Tibial nerve (tissue), 4 donors: ENCODE data around the gene STMN3. TPM values are rescaled to one million over a fixed set of nuclear protein-coding genes. Genes with fewer than 3 reads are reported as not detected.

Source experiments
- DNase-seq, 2 donors: peaks; one replicate each; pipeline ENCODE4 v3.0.0-alpha.2; 2019; ENCODE audit warnings: low spot score in 2 of 2
- H3K27ac ChIP-seq, 4 donors: fragments of 200-600 bp; sonication (generic) in 3 of 4; one replicate each; pipeline ENCODE4 v1.5.1; 2017 to 2019; ENCODE audit warnings: mild to moderate bottlenecking in 1 of 4
- H3K27me3 ChIP-seq, 2 donors: fragments of 200-600 bp; sonication (generic) in 1 of 2; one replicate each; pipeline versions ENCODE4 v1.5.1 to v1.6.0; 2017 to 2019
- H3K36me3 ChIP-seq, 3 donors: fragments of 200-600 bp; sonication (generic); one replicate each; pipeline ENCODE4 v1.5.1; 2018 to 2019
- H3K4me1 ChIP-seq, 4 donors: fragments of 200-600 bp; sonication (generic) in 3 of 4; one replicate each; pipeline ENCODE4 v1.5.1; 2017 to 2019
- H3K4me3 ChIP-seq, 4 donors: fragments of 200-600 bp; sonication (generic) in 3 of 4; one replicate each; pipeline ENCODE4 v1.5.1; 2017 to 2019; ENCODE audit warnings: mild to moderate bottlenecking in 1 of 4, moderate library complexity in 1 of 4
- H3K9me3 ChIP-seq, 4 donors: fragments of 200-600 bp; sonication (generic) in 3 of 4; one replicate each; pipeline ENCODE4 v1.5.1; 2017 to 2019
- EP300 ChIP-seq, 2 donors: sonication (generic); formaldehyde crosslinking; IDR thresholded peaks; one replicate each; pipeline ENCODE4 v1.6.1; 2017; ENCODE audit warnings: antibody characterized with exemption in 2 of 2, mild to moderate bottlenecking in 1 of 2
- POLR2A ChIP-seq, 2 donors: fragments of 450-650 bp; IDR thresholded peaks; one replicate each; pipeline ENCODE4 v1.6.1; 2017; ENCODE audit warnings: antibody characterized with exemption in 2 of 2, mild to moderate bottlenecking in 2 of 2, moderate library complexity in 2 of 2
- WGBS, 2 donors: methylation state at CpG; one replicate each; pipeline ENCODE4 v1.1.5; 2018; 5-methylcytosine and 5-hydroxymethylcytosine counted together
- total RNA-seq, 4 donors: library from RNA; depleted of rRNA; stranded (reverse); fragments of >200 nt; gene quantifications; one replicate each; pipeline ENCODE4 v1.1.0, GENCODE V29; 2016
- TF ChIP-seq, protein P1 (sequence below), 5 experiments: fragments of 200-600 bp in 3 of 5; fragments of 450-650 bp in 2 of 5; sonication (generic) in 3 of 5; IDR thresholded peaks; one replicate each; pipeline ENCODE4 v1.5.1; 2016 to 2019; ENCODE audit warnings: antibody characterized with exemption in 5 of 5, mild to moderate bottlenecking in 3 of 5, moderate library complexity in 2 of 5

The STMN3 gene
- total RNA-seq, 4 donors from 2014 or later: 12.3 to 26.4 (median 15.5) TPM

DNA sequence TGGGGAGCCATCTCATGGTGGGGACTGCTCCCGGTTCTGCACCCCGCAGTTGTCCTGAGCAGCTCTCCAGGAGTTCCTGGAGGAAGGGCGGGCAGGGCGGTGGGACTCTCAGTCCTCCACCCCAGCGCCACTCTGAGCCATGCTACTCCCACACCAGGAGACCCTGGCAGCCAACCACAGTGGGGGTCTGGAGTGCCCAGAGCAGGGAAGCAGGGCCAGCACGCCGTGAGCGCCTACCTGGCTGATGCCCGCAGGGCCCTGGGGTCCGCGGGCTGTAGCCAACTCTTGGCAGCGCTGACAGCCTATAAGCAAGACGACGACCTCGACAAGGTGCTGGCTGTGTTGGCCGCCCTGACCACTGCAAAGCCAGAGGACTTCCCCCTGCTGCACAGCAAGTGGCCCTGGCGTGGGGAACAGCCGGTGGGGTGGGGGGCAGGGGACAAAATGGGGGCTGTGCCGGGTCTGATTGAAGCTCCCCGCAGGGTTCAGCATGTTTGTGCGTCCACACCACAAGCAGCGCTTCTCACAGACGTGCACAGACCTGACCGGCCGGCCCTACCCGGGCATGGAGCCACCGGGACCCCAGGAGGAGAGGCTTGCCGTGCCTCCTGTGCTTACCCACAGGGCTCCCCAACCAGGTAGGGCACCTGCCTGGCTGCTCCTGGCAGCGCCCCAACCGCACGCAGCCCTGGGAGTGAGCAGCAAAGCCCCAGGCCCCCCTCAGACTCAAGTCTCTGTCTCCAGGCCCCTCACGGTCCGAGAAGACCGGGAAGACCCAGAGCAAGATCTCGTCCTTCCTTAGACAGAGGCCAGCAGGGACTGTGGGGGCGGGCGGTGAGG, 41.6 kb upstream of the STMN3 start:
- DNase-seq: no peak
- WGBS, 2 donors: 84% methylated on average over 18 to 25 of the region's 37 CpGs
- no peaks in the 10 kb centered on the region for H3K9me3 ChIP-seq
- TF ChIP-seq, protein P1, sequence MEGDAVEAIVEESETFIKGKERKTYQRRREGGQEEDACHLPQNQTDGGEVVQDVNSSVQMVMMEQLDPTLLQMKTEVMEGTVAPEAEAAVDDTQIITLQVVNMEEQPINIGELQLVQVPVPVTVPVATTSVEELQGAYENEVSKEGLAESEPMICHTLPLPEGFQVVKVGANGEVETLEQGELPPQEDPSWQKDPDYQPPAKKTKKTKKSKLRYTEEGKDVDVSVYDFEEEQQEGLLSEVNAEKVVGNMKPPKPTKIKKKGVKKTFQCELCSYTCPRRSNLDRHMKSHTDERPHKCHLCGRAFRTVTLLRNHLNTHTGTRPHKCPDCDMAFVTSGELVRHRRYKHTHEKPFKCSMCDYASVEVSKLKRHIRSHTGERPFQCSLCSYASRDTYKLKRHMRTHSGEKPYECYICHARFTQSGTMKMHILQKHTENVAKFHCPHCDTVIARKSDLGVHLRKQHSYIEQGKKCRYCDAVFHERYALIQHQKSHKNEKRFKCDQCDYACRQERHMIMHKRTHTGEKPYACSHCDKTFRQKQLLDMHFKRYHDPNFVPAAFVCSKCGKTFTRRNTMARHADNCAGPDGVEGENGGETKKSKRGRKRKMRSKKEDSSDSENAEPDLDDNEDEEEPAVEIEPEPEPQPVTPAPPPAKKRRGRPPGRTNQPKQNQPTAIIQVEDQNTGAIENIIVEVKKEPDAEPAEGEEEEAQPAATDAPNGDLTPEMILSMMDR (IDR thresholded peaks at IDR 0.05): no peak
- no peak for TF ChIP-seq EP300 (IDR thresholded peaks at IDR 0.05)
- TF ChIP-seq POLR2A (IDR thresholded peaks at IDR 0.05): no peak
- peaks cover 0 to 71% (median 27%) of the 10 kb centered on the region in 4 donors for H3K4me1 ChIP-seq
- H3K27ac ChIP-seq: no peak overlapping the region
- no peaks in the 10 kb centered on the region for H3K27me3 ChIP-seq
- no peak overlapping the region for H3K4me3 ChIP-seq
- H3K36me3 ChIP-seq: peaks cover 0 to 76% (median 2%) of the 10 kb centered on the region in 3 donors

DNA sequence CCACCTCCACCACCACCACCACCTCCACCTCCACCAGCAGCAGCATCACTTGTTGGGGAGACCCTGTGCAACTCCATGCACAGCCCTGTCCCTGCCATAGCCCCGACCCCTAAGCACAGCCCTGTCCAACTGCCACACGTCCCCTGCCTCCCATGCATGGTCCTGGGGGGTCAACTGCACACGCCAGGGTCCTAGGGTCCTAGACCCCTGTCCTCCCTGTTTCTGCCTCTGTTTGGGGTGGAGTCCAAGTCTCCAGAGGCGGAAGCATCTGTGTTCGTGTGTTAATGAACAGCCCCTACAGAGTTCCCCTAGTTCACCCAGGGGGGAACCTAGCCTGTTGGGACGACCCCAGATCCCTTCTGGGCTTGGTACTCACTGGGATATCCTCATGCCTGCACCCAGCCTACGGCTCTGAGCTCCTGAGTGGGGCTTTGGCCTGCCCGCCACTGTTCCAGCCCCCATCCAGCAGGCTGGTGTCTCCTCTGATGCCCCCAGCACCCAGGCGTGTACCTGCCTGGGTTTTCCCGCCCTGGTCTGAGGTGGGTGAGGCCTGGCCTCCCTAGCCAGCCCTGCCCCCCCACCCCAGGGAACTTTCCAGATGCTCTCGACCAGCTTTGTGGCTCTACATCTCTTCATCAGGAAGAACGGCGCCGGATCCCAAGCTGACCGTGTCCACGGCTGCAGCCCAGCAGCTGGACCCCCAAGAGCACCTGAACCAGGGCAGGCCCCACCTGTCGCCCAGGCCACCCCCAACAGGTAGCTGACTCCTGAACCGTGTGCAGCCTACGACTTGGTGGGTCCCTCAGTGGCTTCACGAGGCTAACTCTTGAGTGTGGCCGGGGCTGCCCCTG, 40.7 kb upstream of the STMN3 start:
- Histone ChIP-seq H3K27ac (no peak overlapping the region), H3K4me1 (peaks cover 0 to 67% (median 21%) of the 10 kb centered on the region in 4 donors), H3K4me3 (no peak overlapping the region), H3K27me3 (no peaks in the 10 kb centered on the region), H3K9me3 (no peaks in the 10 kb centered on the region), H3K36me3 (peaks cover 0 to 79% (median 2%) of the 10 kb centered on the region in 3 donors)
- no peak for TF ChIP-seq EP300 (IDR thresholded peaks at IDR 0.05)
- TF ChIP-seq, protein P1 (IDR thresholded peaks at IDR 0.05): no peak
- TF ChIP-seq POLR2A (IDR thresholded peaks at IDR 0.05): no peak
- 89 to 97% methylated on average over 11 to 15 of the region's 21 CpGs for WGBS, 2 donors
- no peak for DNase-seq

DNA sequence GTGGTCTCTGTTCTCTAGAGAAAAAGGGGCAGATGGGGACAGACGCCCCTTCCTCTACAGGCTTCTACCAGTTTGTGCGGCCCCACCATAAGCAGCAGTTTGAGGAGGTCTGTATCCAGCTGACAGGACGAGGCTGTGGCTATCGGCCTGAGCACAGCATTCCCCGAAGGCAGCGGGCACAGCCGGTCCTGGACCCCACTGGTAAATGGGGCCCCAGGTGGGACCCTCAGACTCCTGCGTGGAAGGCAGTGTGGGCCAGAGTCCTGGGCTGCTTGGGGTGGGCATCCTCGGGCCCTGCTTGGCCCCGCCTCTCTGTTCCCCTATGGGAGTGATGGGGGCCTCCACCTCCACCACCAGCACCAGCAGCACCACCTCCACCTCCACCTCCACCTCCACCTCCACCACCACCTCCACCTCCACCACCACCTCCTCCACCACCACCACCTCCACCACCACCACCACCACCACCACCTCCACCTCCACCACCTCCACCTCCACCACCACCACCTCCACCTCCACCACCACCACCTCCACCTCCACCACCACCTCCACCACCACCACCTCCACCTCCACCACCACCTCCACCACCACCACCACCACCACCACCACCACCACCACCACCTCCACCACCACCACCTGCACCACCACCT, 40.0 kb upstream of the STMN3 start:
- Histone ChIP-seq H3K4me1 (peaks cover 0 to 67% (median 21%) of the 10 kb centered on the region in 4 donors), H3K36me3 (peaks cover 0 to 78% (median 2%) of the 10 kb centered on the region in 3 donors), H3K9me3 (no peaks in the 10 kb centered on the region), H3K27ac (peak overlapping the region in 1 of 4 donors; percentile 66), H3K27me3 (no peaks in the 10 kb centered on the region), H3K4me3 (no peak overlapping the region)
- WGBS, 2 donors: 72 to 83% methylated on average over 6 to 10 of the region's 10 CpGs
- DNase-seq: no peak
- TF ChIP-seq EP300 (IDR thresholded peaks at IDR 0.05): no peak
- no peak for TF ChIP-seq POLR2A (IDR thresholded peaks at IDR 0.05)
- TF ChIP-seq, protein P1 (IDR thresholded peaks at IDR 0.05): no peak

DNA sequence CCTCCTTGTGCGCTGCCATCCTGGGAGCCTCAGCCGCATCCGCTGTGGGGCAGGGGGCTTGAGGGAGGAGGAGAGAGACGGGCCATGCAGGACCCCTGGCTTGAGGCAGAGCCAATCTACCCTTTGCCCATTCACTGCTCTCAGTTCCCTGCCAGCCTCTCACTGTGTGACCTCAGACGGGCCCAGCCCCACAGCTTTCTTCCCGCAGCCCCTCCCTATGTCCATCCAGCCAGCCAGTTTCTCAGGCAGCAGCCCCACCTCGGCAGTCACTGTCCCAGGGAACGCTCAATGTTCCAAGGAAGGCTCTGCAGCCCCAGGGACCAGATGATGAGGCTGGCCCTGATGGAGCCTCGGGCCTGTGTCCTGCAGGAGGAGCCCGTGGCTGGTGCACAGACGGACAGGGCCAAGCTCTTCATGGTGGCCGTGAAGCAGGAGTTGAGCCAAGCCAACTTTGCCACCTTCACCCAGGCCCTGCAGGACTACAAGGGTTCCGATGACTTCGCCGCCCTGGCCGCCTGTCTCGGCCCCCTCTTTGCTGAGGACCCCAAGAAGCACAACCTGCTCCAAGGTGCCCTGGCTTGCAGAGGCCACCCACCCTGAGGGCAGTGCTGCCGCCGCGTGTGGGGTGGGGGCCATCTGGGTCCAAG, 39.3 kb upstream of the STMN3 start:
- TF ChIP-seq, protein P1 (IDR thresholded peaks at IDR 0.05): no peak
- TF ChIP-seq POLR2A (IDR thresholded peaks at IDR 0.05): no peak
- TF ChIP-seq EP300 (IDR thresholded peaks at IDR 0.05): no peak
- no peak for DNase-seq
- Histone ChIP-seq H3K36me3 (peaks cover 0 to 71% (median 2%) of the 10 kb centered on the region in 3 donors), H3K4me3 (no peak overlapping the region), H3K27me3 (no peaks in the 10 kb centered on the region), H3K27ac (peak overlapping the region in 3 of 4 donors; percentile 38 to 66 (median 50)), H3K9me3 (no peaks in the 10 kb centered on the region), H3K4me1 (peaks cover 0 to 67% (median 25%) of the 10 kb centered on the region in 4 donors)
- WGBS, 2 donors: 63 to 71% methylated on average over 11 to 14 of the region's 20 CpGs
